GM21367 (cell line): Measurements from ENCODE around the gene WDR72.
"Not testable (repeated sequence)": the region's sequence is repeated elsewhere in the genome, so short reads cannot be mapped to it uniquely, and the experiment has no call there.

Experiments used
- ATAC-seq: cut with Tn5 transposase; IDR thresholded peaks from one replicate; pipeline ENCODE4 v1.9.1; 2021; ENCODE audit not compliant: unreplicated experiment

WDR72 gene

DNA sequence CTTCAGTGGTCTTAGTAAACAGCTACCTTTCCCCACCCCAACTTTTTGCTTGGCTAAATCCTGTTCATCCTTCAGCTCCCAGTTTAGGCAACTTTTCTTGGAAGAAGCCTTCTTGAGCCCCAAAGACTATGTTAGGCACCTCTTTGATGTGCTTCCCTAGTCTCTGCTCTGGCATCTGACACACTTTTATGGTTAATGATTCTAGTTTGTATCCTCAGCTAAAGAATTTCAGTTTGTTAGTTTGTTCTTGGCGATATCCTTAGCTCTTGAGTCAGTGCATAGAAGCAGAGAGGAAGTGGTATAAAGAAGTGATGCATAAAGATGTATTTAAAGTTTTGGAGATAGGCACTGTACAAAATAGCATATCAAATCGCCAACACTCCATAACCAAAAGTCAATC is 168.4 kb downstream of the WDR72 start:
- no peak for ATAC-seq

DNA sequence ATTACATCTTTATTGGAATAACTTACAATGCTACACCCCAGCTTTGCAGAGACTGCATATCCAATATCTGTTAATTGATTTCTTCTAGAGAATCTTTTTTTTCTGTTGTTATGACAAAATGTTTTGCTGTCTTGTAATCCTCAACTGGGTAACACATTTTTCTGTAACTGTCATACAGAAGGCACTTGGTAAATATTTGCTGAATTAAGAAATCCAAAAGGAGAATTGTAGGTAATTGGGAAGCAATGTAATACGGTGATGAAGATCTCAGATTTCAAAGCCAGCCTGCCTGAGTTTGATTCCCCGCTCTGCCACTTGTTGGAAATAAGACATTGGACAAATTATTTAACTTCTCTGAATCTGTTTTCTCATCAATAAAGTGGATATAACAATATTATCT is 169.1 kb downstream of the WDR72 start:
- no peak for ATAC-seq

DNA sequence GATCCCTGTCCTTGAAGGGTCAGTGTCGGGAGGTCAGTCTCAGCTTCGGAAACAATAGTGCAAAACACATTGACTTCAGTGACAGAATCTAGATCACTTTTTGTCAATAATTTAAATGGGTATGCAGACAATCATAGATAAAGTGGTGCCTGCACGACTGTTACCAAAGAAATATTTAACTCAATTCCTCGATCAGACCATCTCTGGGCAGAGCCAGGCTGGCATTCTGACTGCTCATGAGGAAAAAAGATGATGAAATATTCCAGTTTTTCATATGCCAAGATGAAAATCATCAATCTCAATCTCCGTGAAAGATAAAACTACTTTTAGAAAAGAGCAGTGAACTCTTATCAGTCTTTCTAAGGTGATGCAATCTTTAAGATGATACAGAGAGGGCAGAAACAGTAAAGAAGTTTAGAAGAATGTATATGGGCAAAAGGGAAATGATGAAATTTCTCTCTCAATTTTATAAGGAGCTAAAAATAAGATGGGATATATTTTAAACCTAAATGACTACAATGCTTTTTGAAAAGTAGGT is 169.9 kb downstream of the WDR72 start:
- ATAC-seq: no peak

DNA sequence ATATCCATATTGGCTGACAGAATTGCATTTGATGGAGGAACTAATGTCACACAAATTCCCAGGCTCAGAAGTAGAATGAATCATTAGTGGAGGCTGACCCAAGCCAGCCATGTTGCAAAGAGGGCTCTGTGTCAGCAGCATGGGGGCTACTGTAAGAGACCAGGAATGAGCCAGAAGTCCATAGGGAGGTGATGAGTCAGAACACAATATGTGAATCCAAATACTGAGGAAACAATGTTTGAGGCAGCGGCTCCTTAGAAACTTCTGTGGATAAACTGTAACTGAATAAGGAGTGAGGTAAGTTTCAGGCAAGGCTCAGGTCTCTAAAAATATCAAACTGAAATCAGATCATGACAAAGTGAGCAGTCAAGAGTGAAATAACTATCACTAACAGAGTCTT is 170.7 kb downstream of the WDR72 start:
- no peak for ATAC-seq

DNA sequence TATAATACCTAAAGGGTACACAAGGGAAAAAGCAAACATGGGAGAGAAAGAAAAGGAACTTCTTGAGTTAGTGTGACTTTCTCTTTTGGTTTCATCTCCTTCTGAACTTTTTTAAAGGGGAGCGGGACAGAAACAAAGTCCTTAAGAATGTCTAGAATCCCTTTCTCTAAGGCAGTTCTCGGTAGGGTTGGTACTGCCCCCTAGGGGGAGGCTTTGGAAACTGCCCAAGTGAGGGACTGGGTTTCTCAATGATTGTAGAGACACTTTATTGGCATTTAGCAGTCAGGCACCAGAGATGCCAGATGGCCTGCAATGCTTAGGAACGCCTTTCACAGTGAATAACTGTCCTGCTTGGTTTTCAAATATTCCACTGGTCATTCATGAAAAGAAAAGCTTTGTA is 172.7 kb downstream of the WDR72 start:
- peak; percentile 71 for ATAC-seq

DNA sequence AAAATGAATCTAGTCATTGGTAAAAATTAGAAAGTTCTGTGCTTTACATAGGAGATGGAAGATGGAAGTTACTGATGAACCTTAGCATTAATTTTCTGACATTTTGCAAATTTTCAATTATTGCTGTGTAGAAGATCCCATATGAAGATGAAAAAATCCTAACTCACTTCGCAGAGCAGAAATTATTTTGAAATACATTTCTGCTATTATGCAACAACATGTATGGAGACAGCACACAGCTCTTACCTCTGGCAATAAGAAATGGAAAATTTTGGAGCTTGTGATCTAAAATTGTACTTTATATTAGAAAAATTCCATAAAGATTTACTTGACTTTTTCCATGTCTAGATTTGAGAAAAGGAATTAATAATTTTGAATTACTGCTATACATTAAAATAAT is 177.9 kb downstream of the WDR72 start:
- ATAC-seq: no peak

DNA sequence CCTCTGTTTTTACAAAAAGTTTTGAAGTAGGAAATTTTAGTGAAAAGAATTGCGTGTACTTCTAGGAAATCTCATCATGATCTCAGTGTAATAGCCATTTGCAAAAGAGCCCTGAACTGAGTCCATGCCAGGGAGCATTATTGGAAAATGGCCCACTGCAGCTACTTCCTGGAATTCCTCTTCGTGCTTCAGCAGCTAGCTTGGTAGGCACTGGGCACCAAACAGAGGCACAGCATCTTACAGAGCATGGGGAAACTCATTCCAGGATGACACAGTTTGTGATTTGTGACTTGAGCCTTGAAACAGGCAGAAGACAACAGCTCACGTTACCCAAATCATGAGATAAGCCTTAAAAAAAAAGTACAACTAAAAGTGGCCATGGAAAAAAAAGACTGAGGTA is 179.1 kb downstream of the WDR72 start:
- no peak for ATAC-seq

DNA sequence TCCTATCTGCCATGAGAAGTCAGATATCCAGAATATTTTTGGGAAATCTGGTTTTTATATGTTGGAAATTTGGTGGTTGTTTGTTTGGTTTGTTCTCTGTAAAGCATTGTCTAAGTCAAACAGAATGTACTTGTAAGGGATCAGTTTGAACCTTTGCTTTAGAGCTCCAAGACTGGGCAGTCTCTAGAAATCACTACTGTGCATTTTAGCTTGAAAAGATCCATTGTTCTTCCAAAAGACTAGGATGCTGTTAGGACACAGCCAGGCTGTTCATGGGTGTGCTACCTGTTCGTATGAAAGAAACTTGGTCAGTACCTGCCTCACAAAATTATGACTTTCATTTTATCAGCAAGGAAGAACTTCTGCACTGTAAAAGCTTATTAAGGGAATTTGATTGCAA is 182.6 kb downstream of the WDR72 start:
- no peak for ATAC-seq

DNA sequence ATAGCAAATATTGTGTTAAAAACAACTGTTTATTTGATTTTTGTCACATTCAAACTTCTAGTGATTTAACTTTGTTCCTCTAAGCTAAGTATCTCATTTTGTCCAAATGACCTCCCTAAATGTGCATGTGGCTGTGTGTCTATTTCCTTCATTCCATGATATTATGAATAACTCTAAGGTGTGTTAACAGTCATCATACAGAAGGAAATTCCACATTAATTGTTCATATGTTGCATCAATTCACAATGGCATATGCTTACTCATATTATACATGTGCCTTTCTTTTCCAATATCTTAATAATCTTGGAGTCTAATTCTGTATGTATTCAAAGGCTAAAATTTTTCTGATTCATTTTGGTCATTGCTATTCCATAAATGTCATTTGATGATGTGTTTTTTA is 186.4 kb downstream of the WDR72 start:
- no peak for ATAC-seq

DNA sequence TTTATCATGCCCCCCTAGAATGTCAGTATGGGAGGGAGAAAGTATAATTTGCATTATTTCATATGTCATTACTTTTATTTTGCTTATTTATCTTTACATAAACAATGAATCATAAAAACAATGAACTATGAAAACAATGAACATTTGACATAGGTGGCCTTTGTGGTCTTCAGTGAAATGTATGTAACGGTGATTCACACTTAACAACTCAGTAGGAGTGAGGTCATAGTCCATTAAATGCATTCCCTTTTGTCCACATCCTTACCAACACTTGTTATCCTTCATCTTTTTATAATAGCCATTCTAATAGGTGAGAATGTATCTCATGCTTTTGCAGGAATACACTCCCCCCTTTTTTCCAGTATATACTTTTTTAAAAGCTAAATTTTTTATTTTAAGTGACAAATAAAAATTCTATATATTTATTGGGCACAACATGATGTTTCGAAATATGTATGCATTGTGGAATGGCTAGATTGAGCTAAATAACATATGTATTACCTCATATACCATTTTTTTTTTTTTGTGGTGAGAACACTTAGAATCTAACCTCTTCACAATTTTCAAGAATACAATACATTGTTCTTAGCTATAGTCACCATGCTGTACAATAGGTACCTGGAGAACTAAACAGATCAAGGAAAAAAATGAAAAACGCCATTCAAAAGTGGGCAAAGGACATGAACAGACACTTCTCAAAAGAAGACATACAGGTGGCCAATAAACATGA is 189.5 kb downstream of the WDR72 start:
- ATAC-seq: no peak

DNA sequence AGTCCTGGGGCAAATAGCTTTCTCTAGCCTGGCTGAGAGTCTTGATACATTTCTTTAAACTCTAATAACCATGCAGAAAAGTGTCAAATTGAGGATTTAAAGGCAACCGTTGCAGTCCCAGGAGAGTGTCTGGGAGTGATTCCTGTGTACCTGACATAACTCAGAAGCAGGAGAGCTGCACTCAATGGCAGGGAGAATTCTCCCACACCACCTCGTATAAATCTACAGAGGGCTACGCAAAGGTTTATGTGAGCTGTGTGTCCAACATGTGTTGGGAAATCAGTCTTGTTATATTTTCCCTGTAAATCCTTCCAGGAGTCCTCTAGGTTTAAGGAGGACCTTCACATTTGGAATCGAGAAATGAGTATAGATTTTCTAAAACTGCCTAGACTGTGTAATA is 192.6 kb downstream of the WDR72 start:
- ATAC-seq: no peak

DNA sequence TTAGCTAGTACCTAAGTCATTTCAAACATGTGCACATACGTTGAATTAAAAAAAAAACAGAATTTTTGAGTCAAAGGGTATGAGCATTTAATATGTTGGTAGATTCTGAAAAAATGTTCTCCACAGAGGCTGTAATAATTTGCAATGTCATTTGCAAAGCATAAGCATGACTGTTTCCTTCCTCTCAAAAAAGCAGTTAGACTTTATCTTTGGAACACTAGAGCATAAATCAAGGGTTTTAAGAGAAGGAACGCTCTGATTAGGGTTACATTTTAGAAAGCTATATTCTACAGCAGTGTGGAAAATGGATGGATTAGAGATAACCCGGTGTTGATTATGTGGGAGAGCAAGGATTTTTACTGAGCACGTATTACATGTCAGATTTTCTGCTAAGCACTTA is 193.7 kb downstream of the WDR72 start:
- no peak for ATAC-seq

DNA sequence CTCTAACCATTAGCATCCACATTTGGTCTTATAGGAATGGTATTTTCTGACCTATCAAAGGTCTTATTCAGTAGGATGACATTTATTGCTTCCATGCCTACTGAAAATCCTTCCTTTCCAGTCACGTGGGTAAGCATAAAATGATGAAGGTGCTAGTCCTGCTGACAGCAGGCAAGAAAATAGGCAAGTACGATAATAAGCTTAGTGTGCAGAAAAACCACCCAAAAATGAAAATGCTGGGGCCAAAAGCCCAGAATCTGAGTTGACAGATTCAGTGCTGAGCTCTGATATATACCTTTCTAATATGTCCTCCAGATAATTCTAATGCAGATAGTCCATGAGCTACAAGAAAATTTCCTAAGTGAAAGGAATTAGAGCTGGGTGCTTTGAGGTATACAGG is 194.8 kb downstream of the WDR72 start:
- no peak for ATAC-seq

DNA sequence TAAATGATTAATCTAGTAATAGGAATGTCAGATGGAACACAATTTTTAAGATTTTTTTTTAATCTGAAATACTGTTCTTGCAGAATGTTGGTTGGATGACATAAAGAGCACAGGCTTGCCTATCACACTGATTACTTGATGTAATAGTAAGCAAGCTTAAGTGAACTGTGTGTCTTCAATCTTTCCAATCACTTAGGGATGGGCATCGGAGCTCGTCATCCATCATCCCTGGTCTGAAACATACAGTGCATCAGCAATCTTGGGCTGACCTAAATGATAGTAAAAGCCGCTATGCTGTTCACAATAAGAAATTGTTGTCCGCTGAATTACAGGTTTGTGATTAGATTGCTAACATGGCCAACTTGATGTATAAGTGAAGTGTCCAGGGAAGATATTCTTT is 195.8 kb downstream of the WDR72 start:
- ATAC-seq: no peak

DNA sequence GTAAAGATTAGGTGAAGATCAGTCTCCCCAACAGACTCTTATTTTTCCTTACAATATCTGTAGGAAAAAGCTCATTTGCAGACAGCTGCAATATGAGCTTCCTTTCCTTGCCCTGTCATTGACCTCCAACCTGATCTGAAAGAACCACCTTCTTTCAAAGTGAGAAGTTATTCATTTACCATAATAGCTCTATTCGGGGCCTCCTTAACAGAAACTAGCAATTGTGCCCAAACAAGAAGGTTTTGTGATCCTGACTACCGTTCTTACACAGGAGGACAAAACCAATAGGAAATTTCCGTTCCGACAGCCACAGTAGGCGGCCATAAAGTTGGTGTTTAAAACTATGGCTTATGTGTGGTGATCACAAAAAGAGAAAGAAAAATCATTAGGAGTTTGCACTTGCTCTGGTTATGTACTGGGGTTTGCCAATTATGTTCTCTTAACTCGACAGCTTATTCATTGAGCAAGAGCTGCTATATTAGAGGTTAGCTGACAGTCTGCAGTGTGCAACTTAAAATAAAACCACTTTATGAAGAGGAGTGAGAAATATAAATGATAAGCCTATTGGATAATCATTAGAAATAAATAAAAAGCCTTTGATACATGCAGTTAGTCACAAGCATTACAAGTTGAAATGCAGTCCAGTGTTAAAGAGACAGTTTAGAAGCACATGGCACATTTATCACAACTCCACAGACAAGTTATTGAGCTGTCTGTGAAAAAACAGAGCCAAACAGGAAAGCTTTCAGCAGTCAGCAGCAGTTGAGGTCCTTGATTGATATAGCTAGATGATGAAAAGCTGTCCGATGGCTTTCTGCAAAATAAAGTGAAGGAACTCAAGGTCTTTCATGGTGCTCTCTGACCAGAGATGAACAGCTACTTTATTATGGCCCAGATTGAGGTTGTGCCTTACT is 199.8 kb downstream of the WDR72 start:
- no peak for ATAC-seq

DNA sequence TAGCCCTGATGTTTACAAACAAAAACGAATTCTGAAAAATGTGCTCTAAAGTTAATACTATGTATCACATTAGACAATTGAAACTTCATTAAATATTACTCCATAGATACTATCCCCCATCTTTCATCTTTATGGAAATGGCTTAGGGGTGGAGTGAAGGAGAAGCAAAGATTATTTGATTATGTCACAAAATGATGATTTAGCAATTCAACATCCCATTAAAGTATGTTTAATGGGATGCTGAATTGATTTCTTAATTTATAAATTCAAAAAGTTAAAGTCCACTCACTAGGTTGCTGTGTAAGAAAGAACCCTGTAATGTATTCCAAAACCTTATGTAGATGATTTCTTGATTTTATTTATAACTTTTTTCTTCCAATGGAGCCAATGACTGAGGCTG is 201.1 kb downstream of the WDR72 start:
- ATAC-seq: no peak

DNA sequence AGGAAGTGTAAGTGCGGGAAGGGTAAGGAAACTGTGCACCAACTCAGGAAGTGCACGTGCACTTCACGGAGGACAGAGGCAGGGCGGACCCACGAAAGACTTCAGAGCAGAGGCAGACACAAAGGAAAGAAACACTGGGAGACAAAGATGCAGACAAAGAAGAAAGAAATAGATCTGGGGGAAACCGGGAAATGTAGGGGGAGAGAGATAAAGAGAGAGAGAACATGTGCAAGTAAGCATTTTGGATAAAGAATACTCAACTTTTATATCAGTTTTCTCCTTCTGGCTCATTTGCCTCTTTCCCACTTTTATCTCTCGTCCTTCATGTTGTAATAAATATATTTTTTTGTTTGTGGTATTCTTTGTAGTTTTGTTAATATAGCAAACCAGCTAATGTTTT is 204.2 kb downstream of the WDR72 start:
- ATAC-seq: no peak

DNA sequence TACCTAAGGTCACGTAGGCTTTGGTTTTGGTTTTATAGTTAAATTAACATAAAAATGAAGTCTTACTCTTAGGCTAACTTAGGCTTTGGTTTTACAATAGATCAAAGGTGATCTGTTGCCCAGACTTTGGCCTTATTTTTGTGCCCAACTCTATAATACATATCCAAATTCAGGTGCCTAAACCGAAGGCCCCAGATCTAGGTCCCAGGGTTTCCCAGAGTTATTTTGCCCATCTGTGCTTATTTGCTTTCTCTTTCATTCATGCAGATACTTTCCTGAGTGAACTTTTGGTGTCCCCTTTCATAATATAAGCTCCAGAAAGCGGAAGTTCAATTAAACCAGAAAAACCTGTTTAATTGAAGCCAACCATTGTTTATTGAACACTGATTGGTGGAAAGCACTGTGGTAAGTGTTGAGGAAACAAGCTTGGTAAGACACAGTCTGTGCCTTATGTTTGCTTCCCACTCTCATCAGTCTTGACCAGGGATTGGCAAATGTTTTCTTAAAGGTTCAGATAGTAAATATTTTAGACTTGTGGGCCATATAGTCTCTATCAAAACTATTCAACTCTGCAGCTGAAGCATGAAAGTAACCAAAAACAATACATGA is 209.7 kb downstream of the WDR72 start:
- no peak for ATAC-seq

DNA sequence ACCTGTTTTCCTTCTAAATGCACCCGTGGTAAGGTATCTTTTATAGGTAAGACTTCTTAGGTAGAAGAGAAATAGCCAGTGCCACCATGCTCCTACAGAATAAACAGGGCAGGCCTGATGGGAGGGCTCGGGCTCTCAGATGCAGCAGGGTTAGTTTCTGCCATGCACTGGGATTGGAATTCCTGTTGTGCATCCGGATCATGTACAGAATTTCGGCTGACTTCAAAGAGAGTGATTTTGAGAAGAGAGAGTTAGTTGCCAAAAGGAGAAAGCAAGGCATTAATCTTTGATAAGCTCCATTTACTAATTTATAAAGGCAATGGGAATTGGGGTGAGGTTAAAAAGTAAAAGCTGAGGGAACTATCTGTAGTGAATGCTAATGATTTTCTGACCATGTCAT is 211.2 kb downstream of the WDR72 start:
- ATAC-seq: no peak

DNA sequence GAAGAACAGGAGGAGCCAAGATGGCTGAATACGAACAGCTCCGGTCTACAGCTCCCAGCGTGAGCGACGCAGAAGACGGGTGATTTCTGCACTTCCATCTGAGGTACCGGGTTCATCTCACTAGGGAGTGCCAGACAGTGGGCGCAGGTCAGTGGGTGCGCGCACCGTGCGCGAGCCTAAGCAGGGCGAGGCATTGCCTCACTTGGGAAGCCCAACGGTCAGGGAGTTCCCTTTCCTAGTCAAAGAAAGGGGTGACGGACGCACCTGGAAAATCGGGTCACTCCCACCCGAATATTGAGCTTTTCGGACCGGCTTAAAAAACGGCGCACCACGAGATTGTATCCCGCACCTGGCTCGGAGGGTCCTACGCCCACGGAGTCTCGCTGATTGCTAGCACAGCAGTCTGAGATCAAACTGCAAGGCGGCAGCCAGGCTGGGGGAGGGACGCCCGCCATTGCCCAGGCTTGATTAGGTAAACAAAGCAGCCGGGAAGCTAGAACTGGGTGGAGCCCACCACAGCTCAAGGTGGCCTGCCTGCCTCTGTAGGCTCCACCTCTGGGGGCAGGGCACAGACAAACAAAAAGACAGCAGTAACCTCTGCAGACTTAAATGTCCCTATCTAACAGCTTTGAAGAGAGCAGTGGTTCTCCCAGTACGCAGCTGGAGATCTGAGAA is 218.7 kb downstream of the WDR72 start:
- not testable (repeated sequence) for ATAC-seq

DNA sequence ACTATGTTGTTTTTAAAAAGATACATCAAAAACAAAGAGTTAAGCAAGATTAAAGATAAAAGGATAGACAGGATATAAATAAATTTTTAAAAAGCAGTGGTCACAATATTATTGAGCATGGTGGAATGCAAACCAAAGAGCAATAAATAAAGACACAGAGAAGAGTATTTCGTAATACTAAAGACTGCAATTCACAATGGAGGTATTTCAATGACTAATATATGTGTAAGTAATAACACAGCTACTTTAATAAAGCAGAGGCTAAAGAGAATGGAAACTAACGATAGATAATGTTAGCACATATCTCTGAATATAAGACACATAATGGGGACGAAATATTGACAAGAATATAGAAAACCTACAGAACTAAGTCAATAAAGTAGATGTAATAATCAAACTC is 219.6 kb downstream of the WDR72 start:
- no peak for ATAC-seq
